Sigmoid colon (tissue), 3 donors: ENCODE results near the gene SEC14L1.

Source experiments
- CTCF ChIP-seq, 4 experiments: fragments of 450-650 bp in 3 of 4; fragments of 200-600 bp in 1 of 4; IDR thresholded peaks; one replicate each; pipeline ENCODE4 v1.5.1; 2016 to 2019; ENCODE audit warnings: antibody characterized with exemption in 4 of 4, mild to moderate bottlenecking in 3 of 4, moderate library complexity in 2 of 4
- POLR2A ChIP-seq, 2 donors: fragments of 450-650 bp; IDR thresholded peaks; one replicate each; pipeline ENCODE4 v1.6.1; 2016; ENCODE audit warnings: antibody characterized with exemption in 2 of 2, mild to moderate bottlenecking in 2 of 2, moderate library complexity in 2 of 2

- TF ChIP-seq CTCF (IDR thresholded peaks at IDR 0.05): no peak
- no peak for TF ChIP-seq POLR2A (IDR thresholded peaks at IDR 0.05)
These were observed 1.2 kb downstream of the SEC14L1 start for GRCh38 chr17:77141846-77142449.
